Sigmoid colon (tissue), 3 donors: ENCODE data around the gene SLC6A11.

Experiments
- POLR2A ChIP-seq, 2 donors: fragments of 450-650 bp; IDR thresholded peaks; one replicate each; pipeline ENCODE4 v1.6.1; 2016; ENCODE audit warnings: antibody characterized with exemption in 2 of 2, mild to moderate bottlenecking in 2 of 2, moderate library complexity in 2 of 2
- TF ChIP-seq, protein P1 (sequence below), 4 experiments: fragments of 450-650 bp in 3 of 4; fragments of 200-600 bp in 1 of 4; IDR thresholded peaks; one replicate each; pipeline ENCODE4 v1.5.1; 2016 to 2019; ENCODE audit warnings: antibody characterized with exemption in 4 of 4, mild to moderate bottlenecking in 3 of 4, moderate library complexity in 2 of 4

DNA sequence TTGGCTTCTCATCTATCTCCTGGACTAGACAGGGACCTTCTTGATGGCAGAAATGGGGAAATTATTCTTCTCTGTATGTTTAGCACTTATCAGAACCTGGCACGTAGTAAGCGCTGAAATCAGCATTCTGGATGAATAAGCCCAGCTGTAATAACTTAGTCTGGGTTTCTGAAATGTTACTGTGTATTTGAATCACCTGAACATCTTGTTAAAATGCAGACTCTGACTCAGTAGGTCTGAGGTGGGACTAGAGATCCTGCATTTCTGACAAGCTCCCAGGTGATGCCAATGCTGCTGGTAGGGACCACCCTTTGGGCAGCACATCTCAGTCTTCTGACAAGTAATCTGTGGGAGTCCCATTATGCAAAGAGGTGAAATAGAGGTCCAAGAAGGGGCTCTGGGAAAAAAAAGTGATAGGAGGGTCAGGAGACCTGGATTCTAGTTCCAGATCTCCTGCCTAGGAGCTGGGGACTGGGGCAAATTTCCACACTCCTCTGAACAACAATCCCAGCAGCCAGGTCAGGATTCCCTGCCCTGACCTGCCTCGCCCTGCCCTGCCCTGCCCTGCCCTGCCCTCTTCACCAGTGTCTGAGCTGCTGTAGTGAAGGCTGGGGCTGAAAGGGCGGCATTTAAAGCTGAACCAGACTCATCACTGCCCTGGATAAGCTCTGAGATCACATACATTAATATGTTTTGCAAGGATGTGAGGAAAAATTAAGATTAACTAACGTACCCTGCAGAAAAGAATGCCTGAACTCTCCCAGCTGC lies 17.2 kb upstream of the SLC6A11 start:
- TF ChIP-seq, protein P1, sequence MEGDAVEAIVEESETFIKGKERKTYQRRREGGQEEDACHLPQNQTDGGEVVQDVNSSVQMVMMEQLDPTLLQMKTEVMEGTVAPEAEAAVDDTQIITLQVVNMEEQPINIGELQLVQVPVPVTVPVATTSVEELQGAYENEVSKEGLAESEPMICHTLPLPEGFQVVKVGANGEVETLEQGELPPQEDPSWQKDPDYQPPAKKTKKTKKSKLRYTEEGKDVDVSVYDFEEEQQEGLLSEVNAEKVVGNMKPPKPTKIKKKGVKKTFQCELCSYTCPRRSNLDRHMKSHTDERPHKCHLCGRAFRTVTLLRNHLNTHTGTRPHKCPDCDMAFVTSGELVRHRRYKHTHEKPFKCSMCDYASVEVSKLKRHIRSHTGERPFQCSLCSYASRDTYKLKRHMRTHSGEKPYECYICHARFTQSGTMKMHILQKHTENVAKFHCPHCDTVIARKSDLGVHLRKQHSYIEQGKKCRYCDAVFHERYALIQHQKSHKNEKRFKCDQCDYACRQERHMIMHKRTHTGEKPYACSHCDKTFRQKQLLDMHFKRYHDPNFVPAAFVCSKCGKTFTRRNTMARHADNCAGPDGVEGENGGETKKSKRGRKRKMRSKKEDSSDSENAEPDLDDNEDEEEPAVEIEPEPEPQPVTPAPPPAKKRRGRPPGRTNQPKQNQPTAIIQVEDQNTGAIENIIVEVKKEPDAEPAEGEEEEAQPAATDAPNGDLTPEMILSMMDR (IDR thresholded peaks at IDR 0.05), result no peak
- TF ChIP-seq POLR2A (IDR thresholded peaks at IDR 0.05), result no peak
